ENCODE data around the gene ZNF341. TPM values are rescaled to one million over a fixed set of nuclear protein-coding genes. Genes with fewer than 3 reads are reported as not detected.
"Not testable (repeated sequence)": the region's sequence is repeated elsewhere in the genome, so short reads cannot be mapped to it uniquely, and the experiment has no call there.

Gene ZNF341
- total RNA-seq, 2 experiments from 2014 or later: 6.5 to 7.4 TPM

GRCh38 chr20:33791021-33791420 is 59.2 kb downstream of the ZNF341 start:
- CTCF ChIA-PET: interaction anchor here (1.4 kb wide), 1 partner anchor 56 kb away, joined by 3 read pairs; no protein-coding TSS in a partner anchor
- peaks cover 34% of the 10 kb centered on the region for H3K4me1 Mint-ChIP-seq
- H3K9me3 Mint-ChIP-seq (ENCODE audit: low read depth): no peaks in the 10 kb centered on the region
- ATAC-seq (no peak), DNase-seq (no peak)
- no peak overlapping the region for H3K4me3 Mint-ChIP-seq
- no peaks in the 10 kb centered on the region for H3K36me3 Mint-ChIP-seq
- no peaks in the 10 kb centered on the region for H3K27me3 Mint-ChIP-seq
- H3K27ac Mint-ChIP-seq: no peak overlapping the region

GRCh38 chr20:33791540-33791939 is 59.7 kb downstream of the ZNF341 start:
- ATAC-seq (peak; percentile 16), DNase-seq (no peak)
- H3K27me3 Mint-ChIP-seq: no peaks in the 10 kb centered on the region
- no peak overlapping the region for H3K4me3 Mint-ChIP-seq
- no peak overlapping the region for H3K27ac Mint-ChIP-seq
- peaks cover 29% of the 10 kb centered on the region for H3K4me1 Mint-ChIP-seq
- CTCF ChIA-PET: interaction anchor here (0.6 to 3.4 kb wide), 22 partner anchors 9 to 329 kb away, joined by 3 to 17 read pairs (median 5); partner anchors contain the start of gene ZNF341
- no peaks in the 10 kb centered on the region for H3K9me3 Mint-ChIP-seq (ENCODE audit: low read depth)
- H3K36me3 Mint-ChIP-seq: no peaks in the 10 kb centered on the region

- Mint-ChIP-seq H3K27ac (peak overlapping the region; percentile 29), H3K9me3 (ENCODE audit: low read depth) (no peaks in the 10 kb centered on the region), H3K4me1 (peaks cover 25% of the 10 kb centered on the region), H3K36me3 (no peaks in the 10 kb centered on the region), H3K27me3 (no peaks in the 10 kb centered on the region), H3K4me3 (no peak overlapping the region)
- CTCF ChIA-PET: interaction anchor here (0.6 to 3.4 kb wide), 30 partner anchors 9 to 344 kb away, joined by 3 to 17 read pairs (median 4); partner anchors contain the start of gene ZNF341
- DNase-seq: peak; percentile 68
- peak; percentile 69 for ATAC-seq
Observed at GRCh38 chr20:33791959-33792597, 60.3 kb downstream of the ZNF341 start.

GRCh38 chr20:33792598-33792989 is 60.8 kb downstream of the ZNF341 start:
- H3K27ac Mint-ChIP-seq; H3K9me3 Mint-ChIP-seq (ENCODE audit: low read depth): not testable (repeated sequence)
- CTCF ChIA-PET: interaction anchor here (0.6 to 3.4 kb wide), 28 partner anchors 10 to 345 kb away, joined by 3 to 17 read pairs (median 4); partner anchors contain the start of gene ZNF341

GRCh38 chr20:33793011-33793931 is 61.5 kb downstream of the ZNF341 start:
- Mint-ChIP-seq H3K36me3 (no peaks in the 10 kb centered on the region), H3K4me1 (peaks cover 16% of the 10 kb centered on the region), H3K27ac (peak overlapping the region; percentile 68), H3K4me3 (no peak overlapping the region), H3K27me3 (no peaks in the 10 kb centered on the region), H3K9me3 (ENCODE audit: low read depth) (no peaks in the 10 kb centered on the region)
- ATAC-seq (peak; percentile 27), DNase-seq (no peak)
- CTCF ChIA-PET: interaction anchor here (0.5 to 3.4 kb wide), 25 partner anchors 10 to 1097 kb away, joined by 3 to 17 read pairs (median 4); partner anchors contain the start of genes CHMP4B and ZNF341

More at GRCh38 chr20:33792598-33792989, 60.8 kb downstream of the ZNF341 start:
- peaks cover 20% of the 10 kb centered on the region for H3K4me1 Mint-ChIP-seq
- H3K36me3 Mint-ChIP-seq, H3K27me3 Mint-ChIP-seq, DNase-seq, H3K4me3 Mint-ChIP-seq, ATAC-seq: not testable (repeated sequence)

GRCh38 chr20:33796263-33796906 is 64.6 kb downstream of the ZNF341 start:
- no peaks in the 10 kb centered on the region for H3K36me3 Mint-ChIP-seq
- no peak overlapping the region for H3K4me3 Mint-ChIP-seq
- peaks cover 14% of the 10 kb centered on the region for H3K4me1 Mint-ChIP-seq
- no peaks in the 10 kb centered on the region for H3K27me3 Mint-ChIP-seq
- H3K9me3 Mint-ChIP-seq (ENCODE audit: low read depth): no peaks in the 10 kb centered on the region
- DNase-seq (no peak), ATAC-seq (no peak)
- CTCF ChIA-PET: no interaction called here
- H3K27ac Mint-ChIP-seq: no peak overlapping the region

- CTCF ChIA-PET: no interaction called here
Observed at GRCh38 chr20:33796907-33797544, 65.2 kb downstream of the ZNF341 start.

GRCh38 chr20:33798444-33798843 is 66.6 kb downstream of the ZNF341 start:
- ATAC-seq: no peak
- H3K4me1 Mint-ChIP-seq: peaks cover 5% of the 10 kb centered on the region
- no peaks in the 10 kb centered on the region for H3K36me3 Mint-ChIP-seq
- no peaks in the 10 kb centered on the region for H3K27me3 Mint-ChIP-seq
- no peak for DNase-seq
- CTCF ChIA-PET: no interaction called here
- H3K4me3 Mint-ChIP-seq: no peak overlapping the region
- no peaks in the 10 kb centered on the region for H3K9me3 Mint-ChIP-seq (ENCODE audit: low read depth)
- H3K27ac Mint-ChIP-seq: no peak overlapping the region

More at GRCh38 chr20:33796907-33797544, 65.2 kb downstream of the ZNF341 start:
- Mint-ChIP-seq H3K4me3 (no peak overlapping the region), H3K4me1 (peaks cover 13% of the 10 kb centered on the region), H3K27ac (no peak overlapping the region), H3K9me3 (ENCODE audit: low read depth) (no peaks in the 10 kb centered on the region), H3K27me3 (no peaks in the 10 kb centered on the region), H3K36me3 (no peaks in the 10 kb centered on the region)
- DNase-seq (no peak), ATAC-seq (no peak)

- Mint-ChIP-seq H3K27ac (no peak overlapping the region), H3K27me3 (peaks cover 6% of the 10 kb centered on the region), H3K4me3 (no peak overlapping the region), H3K9me3 (ENCODE audit: low read depth) (no peaks in the 10 kb centered on the region), H3K36me3 (no peaks in the 10 kb centered on the region), H3K4me1 (no peaks in the 10 kb centered on the region)
- DNase-seq: no peak
- CTCF ChIA-PET: interaction anchor here (0.7 kb wide), 1 partner anchor 11 kb away, joined by 4 read pairs; no protein-coding TSS in a partner anchor
- no peak for ATAC-seq
Observed at GRCh38 chr20:33803921-33804337, 72.1 kb downstream of the ZNF341 start.

- CTCF ChIA-PET: interaction anchor here (0.7 kb wide), 1 partner anchor 16 kb away, joined by 3 read pairs; no protein-coding TSS in a partner anchor
- Mint-ChIP-seq H3K4me3 (no peak overlapping the region), H3K4me1 (peaks cover 18% of the 10 kb centered on the region), H3K9me3 (ENCODE audit: low read depth) (no peaks in the 10 kb centered on the region), H3K27ac (no peak overlapping the region), H3K36me3 (peaks cover 12% of the 10 kb centered on the region), H3K27me3 (peaks cover 6% of the 10 kb centered on the region)
- ATAC-seq (no peak), DNase-seq (no peak)
Observed at GRCh38 chr20:33808388-33808787, 76.6 kb downstream of the ZNF341 start.

- Mint-ChIP-seq H3K9me3 (ENCODE audit: low read depth) (no peaks in the 10 kb centered on the region), H3K4me3 (peak overlapping the region; percentile 100), H3K27me3 (peaks cover 2% of the 10 kb centered on the region), H3K27ac (peak overlapping the region; percentile 53), H3K36me3 (peaks cover 18% of the 10 kb centered on the region), H3K4me1 (peaks cover 31% of the 10 kb centered on the region)
- DNase-seq (no peak), ATAC-seq (no peak)
- CTCF ChIA-PET: interaction anchor here (1.0 to 2.8 kb wide), 6 partner anchors 9 to 319 kb away, joined by 3 to 12 read pairs (median 5); partner anchors contain the start of gene EIF2S2
Observed at GRCh38 chr20:33810259-33810658, 78.5 kb downstream of the ZNF341 start.

- CTCF ChIA-PET: interaction anchor here (0.7 to 2.8 kb wide), 10 partner anchors 10 to 318 kb away, joined by 3 to 12 read pairs (median 4); partner anchors contain the start of gene EIF2S2
- DNase-seq: peak; percentile 99
- H3K36me3 Mint-ChIP-seq: peaks cover 21% of the 10 kb centered on the region
- peak within 1 kb of the TSS; percentile 96 for H3K27ac Mint-ChIP-seq
- ATAC-seq: peak; percentile 99
- no peaks in the 10 kb centered on the region for H3K9me3 Mint-ChIP-seq (ENCODE audit: low read depth)
- no peaks in the 10 kb centered on the region for H3K27me3 Mint-ChIP-seq
- peaks cover 32% of the 10 kb centered on the region for H3K4me1 Mint-ChIP-seq
- peak within 1 kb of the TSS; percentile 100 for H3K4me3 Mint-ChIP-seq
Observed at GRCh38 chr20:33810885-33811775, 79.3 kb downstream of the ZNF341 start, which contains the start of gene CHMP4B. Gene CHMP4B, plus strand, starts transcription at chr20:33811348. Its CDS starts 121 bp downstream, at chr20:33811469.
